ENCODE data around the gene SBF1.

GRCh38 chr22:50506611-50507420 lies 32.0 kb upstream of the SBF1 start:
- TF ChIP-seq GLIS3 (CRISPR knock-in tag; IDR thresholded peaks at IDR 0.05) (no peak), ZNF70 (CRISPR knock-in tag; IDR thresholded peaks at IDR 0.05) (no peak), RARB (CRISPR knock-in tag; IDR thresholded peaks at IDR 0.05) (no peak), PATZ1 (CRISPR knock-in tag; IDR thresholded peaks at IDR 0.05; ENCODE audit: borderline replicate concordance) (no peak), ZFP3 (CRISPR knock-in tag; IDR thresholded peaks at IDR 0.05) (no peak)

Measured in SK-N-SH treated with all-trans-retinoic acid at 6 μM for 48 hours (cell line).